ENCODE data around the gene LRRK1. TPM values are rescaled to one million over a fixed set of nuclear protein-coding genes. Genes with fewer than 3 reads are reported as not detected.
A peak's percentile ranks its signal among the peaks of the same experiment; 100 is the strongest.

LRRK1 gene
- polyA plus RNA-seq, 2 of the 4 experiments (the other 2 are of a cell fraction): 12.2 to 17.7 TPM

DNA sequence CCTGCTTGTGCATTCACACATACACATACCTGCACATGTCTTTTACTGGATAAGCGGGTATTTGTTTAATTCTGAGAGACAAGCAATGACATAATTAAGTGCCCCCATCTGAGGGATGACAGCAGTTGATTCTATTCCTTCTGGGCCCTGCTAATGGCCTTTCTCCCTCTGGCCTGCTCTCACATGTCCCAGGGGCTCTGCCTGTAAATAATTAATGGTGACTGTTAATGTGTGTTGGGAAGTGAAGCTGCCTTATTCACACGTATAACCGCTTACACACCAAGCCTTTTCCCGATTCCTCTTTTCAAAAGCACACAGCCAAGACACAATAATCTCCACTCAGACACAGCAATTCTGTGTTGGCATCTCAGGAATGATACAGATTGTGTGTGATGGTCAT lies 47.8 kb downstream of the LRRK1 start:
- no peak overlapping the region for H3K4me2 ChIP-seq
- H3K27ac ChIP-seq: peak overlapping the region in 1 of 2 experiments; percentile 29; a peak in 1 of 6 replicates
- peaks cover 5% of the 10 kb centered on the region; the same call in 1 of the 3 replicates for H3K4me1 ChIP-seq
- POLR2A ChIA-PET: no interaction called here
- H3K4me3 ChIP-seq: no peak overlapping the region
- DNase-seq (ENCODE audit: low read depth in 1 of 2, low spot score in 1 of 2): no peak
- no peak for FAIRE-seq
- ATAC-seq: no peak; a peak in 1 of 6 replicates
- no peaks in the 10 kb centered on the region for H3K9me3 ChIP-seq
- TF ChIP-seq HOXB13 (CRISPR knock-in tag; IDR thresholded peaks at IDR 0.05; ENCODE audit: low read depth): no peak
- TF ChIP-seq CHD4 (IDR thresholded peaks at IDR 0.05; ENCODE audit: borderline replicate concordance): no peak
- TF ChIP-seq, protein P1, sequence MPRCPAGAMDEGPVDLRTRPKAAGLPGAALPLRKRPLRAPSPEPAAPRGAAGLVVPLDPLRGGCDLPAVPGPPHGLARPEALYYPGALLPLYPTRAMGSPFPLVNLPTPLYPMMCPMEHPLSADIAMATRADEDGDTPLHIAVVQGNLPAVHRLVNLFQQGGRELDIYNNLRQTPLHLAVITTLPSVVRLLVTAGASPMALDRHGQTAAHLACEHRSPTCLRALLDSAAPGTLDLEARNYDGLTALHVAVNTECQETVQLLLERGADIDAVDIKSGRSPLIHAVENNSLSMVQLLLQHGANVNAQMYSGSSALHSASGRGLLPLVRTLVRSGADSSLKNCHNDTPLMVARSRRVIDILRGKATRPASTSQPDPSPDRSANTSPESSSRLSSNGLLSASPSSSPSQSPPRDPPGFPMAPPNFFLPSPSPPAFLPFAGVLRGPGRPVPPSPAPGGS (IDR thresholded peaks at IDR 0.05): no peak
- no peak for TF ChIP-seq NFE2L2 (conservative IDR thresholded peaks at IDR 0.05; ENCODE audit: low read length)
- TF ChIP-seq, protein P2, sequence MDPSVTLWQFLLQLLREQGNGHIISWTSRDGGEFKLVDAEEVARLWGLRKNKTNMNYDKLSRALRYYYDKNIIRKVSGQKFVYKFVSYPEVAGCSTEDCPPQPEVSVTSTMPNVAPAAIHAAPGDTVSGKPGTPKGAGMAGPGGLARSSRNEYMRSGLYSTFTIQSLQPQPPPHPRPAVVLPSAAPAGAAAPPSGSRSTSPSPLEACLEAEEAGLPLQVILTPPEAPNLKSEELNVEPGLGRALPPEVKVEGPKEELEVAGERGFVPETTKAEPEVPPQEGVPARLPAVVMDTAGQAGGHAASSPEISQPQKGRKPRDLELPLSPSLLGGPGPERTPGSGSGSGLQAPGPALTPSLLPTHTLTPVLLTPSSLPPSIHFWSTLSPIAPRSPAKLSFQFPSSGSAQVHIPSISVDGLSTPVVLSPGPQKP (IDR thresholded peaks at IDR 0.05; ENCODE audit: low read depth, low read length): no peak
- TF ChIP-seq MAZ (IDR thresholded peaks at IDR 0.05; ENCODE audit: borderline replicate concordance, low read depth, low read length): no peak
- no peak for TF ChIP-seq HOXA7 (CRISPR knock-in tag; IDR thresholded peaks at IDR 0.05)
- no peak for TF ChIP-seq KDM5A (IDR thresholded peaks at IDR 0.05)
- no peak for TF ChIP-seq ESRRA (IDR thresholded peaks at IDR 0.05; ENCODE audit: borderline replicate concordance, low read length)
- TF ChIP-seq, protein P3, sequence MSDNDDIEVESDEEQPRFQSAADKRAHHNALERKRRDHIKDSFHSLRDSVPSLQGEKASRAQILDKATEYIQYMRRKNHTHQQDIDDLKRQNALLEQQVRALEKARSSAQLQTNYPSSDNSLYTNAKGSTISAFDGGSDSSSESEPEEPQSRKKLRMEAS (IDR thresholded peaks at IDR 0.05): no peak
- TF ChIP-seq JUN (IDR thresholded peaks at IDR 0.05): no peak
- TF ChIP-seq PHF8 (IDR thresholded peaks at IDR 0.05; ENCODE audit: borderline replicate concordance, low read depth): no peak
- TF ChIP-seq, protein P4, sequence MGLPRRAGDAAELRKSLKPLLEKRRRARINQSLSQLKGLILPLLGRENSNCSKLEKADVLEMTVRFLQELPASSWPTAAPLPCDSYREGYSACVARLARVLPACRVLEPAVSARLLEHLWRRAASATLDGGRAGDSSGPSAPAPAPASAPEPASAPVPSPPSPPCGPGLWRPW (IDR thresholded peaks at IDR 0.05): no peak
- TF ChIP-seq FOXS1 (CRISPR knock-in tag; IDR thresholded peaks at IDR 0.05): no peak
- TF ChIP-seq, protein P5, sequence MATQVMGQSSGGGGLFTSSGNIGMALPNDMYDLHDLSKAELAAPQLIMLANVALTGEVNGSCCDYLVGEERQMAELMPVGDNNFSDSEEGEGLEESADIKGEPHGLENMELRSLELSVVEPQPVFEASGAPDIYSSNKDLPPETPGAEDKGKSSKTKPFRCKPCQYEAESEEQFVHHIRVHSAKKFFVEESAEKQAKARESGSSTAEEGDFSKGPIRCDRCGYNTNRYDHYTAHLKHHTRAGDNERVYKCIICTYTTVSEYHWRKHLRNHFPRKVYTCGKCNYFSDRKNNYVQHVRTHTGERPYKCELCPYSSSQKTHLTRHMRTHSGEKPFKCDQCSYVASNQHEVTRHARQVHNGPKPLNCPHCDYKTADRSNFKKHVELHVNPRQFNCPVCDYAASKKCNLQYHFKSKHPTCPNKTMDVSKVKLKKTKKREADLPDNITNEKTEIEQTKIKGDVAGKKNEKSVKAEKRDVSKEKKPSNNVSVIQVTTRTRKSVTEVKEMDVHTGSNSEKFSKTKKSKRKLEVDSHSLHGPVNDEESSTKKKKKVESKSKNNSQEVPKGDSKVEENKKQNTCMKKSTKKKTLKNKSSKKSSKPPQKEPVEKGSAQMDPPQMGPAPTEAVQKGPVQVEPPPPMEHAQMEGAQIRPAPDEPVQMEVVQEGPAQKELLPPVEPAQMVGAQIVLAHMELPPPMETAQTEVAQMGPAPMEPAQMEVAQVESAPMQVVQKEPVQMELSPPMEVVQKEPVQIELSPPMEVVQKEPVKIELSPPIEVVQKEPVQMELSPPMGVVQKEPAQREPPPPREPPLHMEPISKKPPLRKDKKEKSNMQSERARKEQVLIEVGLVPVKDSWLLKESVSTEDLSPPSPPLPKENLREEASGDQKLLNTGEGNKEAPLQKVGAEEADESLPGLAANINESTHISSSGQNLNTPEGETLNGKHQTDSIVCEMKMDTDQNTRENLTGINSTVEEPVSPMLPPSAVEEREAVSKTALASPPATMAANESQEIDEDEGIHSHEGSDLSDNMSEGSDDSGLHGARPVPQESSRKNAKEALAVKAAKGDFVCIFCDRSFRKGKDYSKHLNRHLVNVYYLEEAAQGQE (IDR thresholded peaks at IDR 0.05): no peak
- no peak for TF ChIP-seq ZC3H11A (IDR thresholded peaks at IDR 0.05)
- WGBS (ENCODE audit: missing lambda C conversion rate): 58% methylated on average over 4 of the region's 4 CpGs
- CTCF ChIA-PET: interaction anchor here (1.0 to 1.6 kb wide), 5 partner anchors 10 to 49 kb away, joined by 3 to 9 read pairs (median 5); no protein-coding TSS in a partner anchor

DNA sequence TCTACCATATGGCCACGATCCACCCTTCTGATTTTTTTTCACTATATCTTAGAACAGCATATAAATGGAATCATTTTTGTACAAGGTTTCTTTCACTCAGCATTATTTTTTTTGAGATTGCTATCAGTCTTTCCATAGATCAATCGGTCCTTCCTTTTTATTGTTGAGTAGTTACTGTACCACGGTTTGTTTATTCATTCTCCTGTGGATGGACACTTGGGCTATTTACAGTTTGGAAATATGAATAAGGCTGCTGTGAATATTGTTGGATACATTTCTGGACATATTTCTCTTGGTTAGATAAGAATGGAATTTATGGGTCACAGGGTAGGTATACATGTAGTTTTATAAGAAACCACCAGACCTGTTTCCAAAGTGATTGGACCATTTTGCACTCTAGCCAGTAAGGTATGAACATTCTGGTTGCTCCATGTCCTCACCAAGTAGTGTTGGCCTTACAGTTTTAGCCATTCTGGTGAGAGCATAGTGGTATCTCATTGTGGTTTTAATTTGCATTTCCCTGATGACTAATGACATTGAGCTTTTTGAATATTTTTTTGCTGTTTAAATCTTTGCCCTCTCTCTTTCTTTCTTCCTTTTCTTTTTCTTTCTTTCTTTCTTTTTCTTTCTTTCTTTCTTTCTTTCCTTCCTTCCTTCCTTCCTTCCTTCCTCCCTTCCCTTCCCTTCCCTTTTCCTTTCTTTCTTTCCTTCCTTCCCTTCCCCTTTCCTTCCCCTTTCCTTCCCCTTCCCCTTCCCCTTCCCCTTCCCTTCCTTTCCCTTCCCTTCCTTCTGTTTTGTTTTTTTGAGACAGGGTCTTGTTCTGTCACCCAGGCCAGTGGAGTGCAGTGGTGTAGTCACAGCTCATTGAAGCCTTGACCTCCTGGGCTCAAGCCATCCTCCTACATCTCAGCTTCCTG lies 49.2 kb downstream of the LRRK1 start:
- ATAC-seq: no peak; a peak in 1 of 6 replicates
- TF ChIP-seq MYC (IDR thresholded peaks at IDR 0.05; ENCODE audit: borderline replicate concordance, low read length) (no peak), FOSB (CRISPR knock-in tag; IDR thresholded peaks at IDR 0.05) (no peak), ZFP36 (IDR thresholded peaks at IDR 0.05; ENCODE audit: borderline replicate concordance, partially characterized antibody) (no peak), EHF (CRISPR knock-in tag; IDR thresholded peaks at IDR 0.05) (no peak), ZC3H11A (IDR thresholded peaks at IDR 0.05) (no peak), FOXS1 (CRISPR knock-in tag; IDR thresholded peaks at IDR 0.05) (no peak)
- TF ChIP-seq, protein P6, sequence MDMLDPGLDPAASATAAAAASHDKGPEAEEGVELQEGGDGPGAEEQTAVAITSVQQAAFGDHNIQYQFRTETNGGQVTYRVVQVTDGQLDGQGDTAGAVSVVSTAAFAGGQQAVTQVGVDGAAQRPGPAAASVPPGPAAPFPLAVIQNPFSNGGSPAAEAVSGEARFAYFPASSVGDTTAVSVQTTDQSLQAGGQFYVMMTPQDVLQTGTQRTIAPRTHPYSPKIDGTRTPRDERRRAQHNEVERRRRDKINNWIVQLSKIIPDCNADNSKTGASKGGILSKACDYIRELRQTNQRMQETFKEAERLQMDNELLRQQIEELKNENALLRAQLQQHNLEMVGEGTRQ (IDR thresholded peaks at IDR 0.05): no peak
- peaks cover 5% of the 10 kb centered on the region; the same call in 1 of the 3 replicates for H3K4me1 ChIP-seq
- no peak for FAIRE-seq
- H3K27ac ChIP-seq: no peak overlapping the region
- no peak overlapping the region for H3K4me3 ChIP-seq
- H3K9me3 ChIP-seq: no peaks in the 10 kb centered on the region
- 91% methylated on average over 3 of the region's 3 CpGs for WGBS (ENCODE audit: missing lambda C conversion rate)
- CTCF ChIA-PET: interaction anchor here (1.8 to 2.9 kb wide), 2 partner anchors 10 to 39 kb away, joined by 5 to 26 read pairs; no protein-coding TSS in a partner anchor
- no peak overlapping the region for H3K4me2 ChIP-seq
- POLR2A ChIA-PET: no interaction called here
- no peak for DNase-seq (ENCODE audit: low read depth in 1 of 2, low spot score in 1 of 2)

Measured in A549 (cell line).